ENCODE measurements around the gene IRGQ.
"Not testable (repeated sequence)": the region's sequence is repeated elsewhere in the genome, so short reads cannot be mapped to it uniquely, and the experiment has no call there.

The IRGQ gene

GRCh38 chr19:43595999-43596841 lies at the start of gene IRGQ, which contains the start of gene ZNF576:
TSS of gene IRGQ (minus strand) at chr19:43596134. CDS start at chr19:43595338, 796 bp downstream.
TSS of gene ZNF576 (plus strand) at chr19:43596595. CDS start at chr19:43597109, 514 bp downstream.
- peak; percentile 99 for FAIRE-seq

GRCh38 chr19:43644181-43644580 lies 48.2 kb upstream of the IRGQ start:
- FAIRE-seq (no peak), DNase-seq (ENCODE audit: insufficient read length, low spot score) (no peak)

More at GRCh38 chr19:43595999-43596841, at the start of gene IRGQ, which contains the start of gene ZNF576:
- DNase-seq (ENCODE audit: insufficient read length, low spot score), result peak; percentile 99

GRCh38 chr19:43643326-43643725 lies 47.4 kb upstream of the IRGQ start:
- FAIRE-seq (no peak), DNase-seq (ENCODE audit: insufficient read length, low spot score) (no peak)

- FAIRE-seq, result no peak
- DNase-seq (ENCODE audit: insufficient read length, low spot score), result no peak
These were observed 46.6 kb upstream of the IRGQ start for GRCh38 chr19:43642531-43642930.

- DNase-seq (ENCODE audit: insufficient read length, low spot score), result no peak
- FAIRE-seq, result no peak
These were observed 45.4 kb upstream of the IRGQ start for GRCh38 chr19:43641333-43641732.

- FAIRE-seq, result no peak
- no peak for DNase-seq (ENCODE audit: insufficient read length, low spot score)
These were observed 44.5 kb upstream of the IRGQ start for GRCh38 chr19:43640424-43640757.

GRCh38 chr19:43639519-43640423 lies 43.8 kb upstream of the IRGQ start, which contains the start of gene CADM4:
TSS of gene CADM4 (minus strand) at chr19:43639850. CDS start at chr19:43639790, 60 bp downstream.
- DNase-seq (ENCODE audit: insufficient read length, low spot score) (peak; percentile 31), FAIRE-seq (peak; percentile 74)

GRCh38 chr19:43638995-43639518 lies 43.1 kb upstream of the IRGQ start:
- FAIRE-seq, result no peak
- DNase-seq (ENCODE audit: insufficient read length, low spot score), result no peak

GRCh38 chr19:43638214-43638994 lies 42.5 kb upstream of the IRGQ start:
- no peak for DNase-seq (ENCODE audit: insufficient read length, low spot score)
- peak; percentile 52 for FAIRE-seq

GRCh38 chr19:43636121-43636683 lies 40.3 kb upstream of the IRGQ start:
- DNase-seq (ENCODE audit: insufficient read length, low spot score), result peak; percentile 57
- FAIRE-seq, result no peak

- not testable (repeated sequence) for FAIRE-seq
These were observed 39.6 kb upstream of the IRGQ start for GRCh38 chr19:43635561-43635940.

GRCh38 chr19:43634872-43635560 lies 39.1 kb upstream of the IRGQ start:
- no peak for FAIRE-seq
- DNase-seq (ENCODE audit: insufficient read length, low spot score), result no peak

More at GRCh38 chr19:43635561-43635940, 39.6 kb upstream of the IRGQ start:
- DNase-seq (ENCODE audit: insufficient read length, low spot score), result not testable (repeated sequence)

GRCh38 chr19:43634506-43634871 lies 38.6 kb upstream of the IRGQ start:
- FAIRE-seq (no peak), DNase-seq (ENCODE audit: insufficient read length, low spot score) (no peak)

- DNase-seq (ENCODE audit: insufficient read length, low spot score) (no peak), FAIRE-seq (no peak)
These were observed 38.1 kb upstream of the IRGQ start for GRCh38 chr19:43634068-43634467.

GRCh38 chr19:43633520-43633919 lies 37.6 kb upstream of the IRGQ start:
- no peak for DNase-seq (ENCODE audit: insufficient read length, low spot score)

GRCh38 chr19:43631491-43631890 lies 35.6 kb upstream of the IRGQ start:
- DNase-seq (ENCODE audit: insufficient read length, low spot score) (no peak), FAIRE-seq (no peak)

More at GRCh38 chr19:43633520-43633919, 37.6 kb upstream of the IRGQ start:
- FAIRE-seq, result no peak

- FAIRE-seq (no peak), DNase-seq (ENCODE audit: insufficient read length, low spot score) (no peak)
These were observed 32.9 kb upstream of the IRGQ start for GRCh38 chr19:43628646-43629326.

GRCh38 chr19:43626838-43627237 lies 30.9 kb upstream of the IRGQ start:
- FAIRE-seq (no peak), DNase-seq (ENCODE audit: insufficient read length, low spot score) (no peak)

Data from HTR-8/SVneo (cell line).